A549 treated with CORT108297 at 1 μM for 4 hours (cell line): ENCODE data around the gene POFUT2. TPM values are rescaled to one million over a fixed set of nuclear protein-coding genes. Genes with fewer than 3 reads are reported as not detected.

Source experiments
- total RNA-seq: library from RNA; stranded (reverse); fragments of 200-300 nt; extraction: Qiagen RNA extraction; gene quantifications from 5 replicates; pipeline ENCODE4 v1.2.3, GENCODE V29; 2022

Gene POFUT2
- total RNA-seq: 20.4 to 24.5 TPM (median 22.6 TPM) in 5 replicates

GRCh38 chr21:45287438-45288391 lies at the start of gene POFUT2:
Gene POFUT2 (minus strand): TSS chr21:45287895. CDS start chr21:45287871, 24 bp downstream.

Other genes with a start within 250 kb of the POFUT2 start
- gene ADARB1, start 213.3 kb downstream of the POFUT2 start, total RNA-seq: 5.3 to 11.0 TPM (median 5.7 TPM) in 5 replicates
- gene COL18A1, start 117.3 kb upstream of the POFUT2 start, total RNA-seq: 124 to 175 TPM (median 149 TPM) in 5 replicates